ENCODE results near the gene AKT3.

GRCh38 chr1:243461700-243462099, 388.3 kb downstream of the AKT3 start:
- TF ChIP-seq, protein P1, sequence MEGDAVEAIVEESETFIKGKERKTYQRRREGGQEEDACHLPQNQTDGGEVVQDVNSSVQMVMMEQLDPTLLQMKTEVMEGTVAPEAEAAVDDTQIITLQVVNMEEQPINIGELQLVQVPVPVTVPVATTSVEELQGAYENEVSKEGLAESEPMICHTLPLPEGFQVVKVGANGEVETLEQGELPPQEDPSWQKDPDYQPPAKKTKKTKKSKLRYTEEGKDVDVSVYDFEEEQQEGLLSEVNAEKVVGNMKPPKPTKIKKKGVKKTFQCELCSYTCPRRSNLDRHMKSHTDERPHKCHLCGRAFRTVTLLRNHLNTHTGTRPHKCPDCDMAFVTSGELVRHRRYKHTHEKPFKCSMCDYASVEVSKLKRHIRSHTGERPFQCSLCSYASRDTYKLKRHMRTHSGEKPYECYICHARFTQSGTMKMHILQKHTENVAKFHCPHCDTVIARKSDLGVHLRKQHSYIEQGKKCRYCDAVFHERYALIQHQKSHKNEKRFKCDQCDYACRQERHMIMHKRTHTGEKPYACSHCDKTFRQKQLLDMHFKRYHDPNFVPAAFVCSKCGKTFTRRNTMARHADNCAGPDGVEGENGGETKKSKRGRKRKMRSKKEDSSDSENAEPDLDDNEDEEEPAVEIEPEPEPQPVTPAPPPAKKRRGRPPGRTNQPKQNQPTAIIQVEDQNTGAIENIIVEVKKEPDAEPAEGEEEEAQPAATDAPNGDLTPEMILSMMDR (IDR thresholded peaks at IDR 0.05): no peak
- TF ChIP-seq POLR2A (IDR thresholded peaks at IDR 0.05): no peak

All from esophagus squamous epithelium (tissue), 4 donors.